HEK293 (cell line): ENCODE results near the gene PDCD4.

Experiments
- CTCF ChIP-seq: fragments of 450-650 bp; formaldehyde crosslinking; IDR thresholded peaks from 2 replicates; pipeline ENCODE4 v1.5.1; 2016; ENCODE audit warnings: missing biosample characterization, missing genetic modification characterization
- ELK4 ChIP-seq: IDR thresholded peaks from 2 replicates; pipeline ENCODE4 v1.6.1; 2011; ENCODE audit warnings: mild to moderate bottlenecking, low read depth, low read length, borderline replicate concordance
- MYNN ChIP-seq: fragments of 450-650 bp; formaldehyde crosslinking; IDR thresholded peaks from 2 replicates; pipeline ENCODE4 v1.5.1; 2016; ENCODE audit warnings: missing biosample characterization, missing genetic modification characterization, borderline replicate concordance
- REST ChIP-seq: fragments of 450-650 bp; formaldehyde crosslinking; IDR thresholded peaks from 2 replicates; pipeline ENCODE4 v1.5.1; 2016; ENCODE audit warnings: missing biosample characterization, missing genetic modification characterization
- ZNF266 ChIP-seq: fragments of 450-650 bp; formaldehyde crosslinking; IDR thresholded peaks from 2 replicates; pipeline ENCODE4 v1.5.1; 2016; ENCODE audit warnings: missing biosample characterization, missing genetic modification characterization, low read depth
- ZNF274 ChIP-seq, 2 experiments: fragments of 200-500 bp in 1 of 2; fragments of 450-650 bp in 1 of 2; sonication (Bioruptor generic) in 1 of 2; formaldehyde crosslinking in 1 of 2; IDR thresholded peaks; 2 replicates each; pipeline versions ENCODE4 v1.5.1 to v1.6.1; 2014 to 2016; ENCODE audit warnings: borderline replicate concordance in 1 of 2, inconsistent platforms in 1 of 2, low read length in 1 of 2, missing biosample characterization in 1 of 2, missing genetic modification characterization in 1 of 2
- ZNF350 ChIP-seq: fragments of 450-650 bp; formaldehyde crosslinking; IDR thresholded peaks from 2 replicates; pipeline ENCODE4 v1.5.0; 2017; ENCODE audit warnings: missing biosample characterization, mild to moderate bottlenecking, missing genetic modification characterization
- ZNF830 ChIP-seq: fragments of 450-650 bp; IDR thresholded peaks from 2 replicates; pipeline ENCODE4 v1.5.0; 2018; ENCODE audit warnings: missing biosample characterization, missing genetic modification characterization, low read depth, mild to moderate bottlenecking, moderate library complexity
- TF ChIP-seq, protein P1 (sequence below): fragments of 450-650 bp; formaldehyde crosslinking; IDR thresholded peaks from 2 replicates; pipeline ENCODE4 v1.5.1; 2016; ENCODE audit warnings: missing biosample characterization, missing genetic modification characterization
- TF ChIP-seq, protein P2 (sequence below): fragments of 450-650 bp; formaldehyde crosslinking; IDR thresholded peaks from 2 replicates; pipeline ENCODE4; 2016; ENCODE audit warnings: missing biosample characterization, missing genetic modification characterization
- TF ChIP-seq, protein P3 (sequence below): fragments of 450-650 bp; formaldehyde crosslinking; IDR thresholded peaks from 2 replicates; pipeline ENCODE4 v1.5.1; 2016; ENCODE audit warnings: missing biosample characterization, missing genetic modification characterization, borderline replicate concordance

GRCh38 chr10:110883924-110884323 lies 12.2 kb downstream of the PDCD4 start:
- TF ChIP-seq REST (tag by site-specific recombination) (peak; percentile 24; the same call in 1 of the 2 replicates), ZNF266 (tag by site-specific recombination) (no peak), ZNF830 (tag by site-specific recombination) (no peak), ZNF350 (tag by site-specific recombination) (no peak), ZNF274 (IDR thresholded peaks at IDR 0.05; ENCODE audit: low read length) (no peak), ZNF274 (tag by site-specific recombination; IDR thresholded peaks at IDR 0.05; ENCODE audit: borderline replicate concordance) (no peak), ELK4 (no peak), CTCF (no peak), MYNN (tag by site-specific recombination) (no peak)
- TF ChIP-seq, protein P1, sequence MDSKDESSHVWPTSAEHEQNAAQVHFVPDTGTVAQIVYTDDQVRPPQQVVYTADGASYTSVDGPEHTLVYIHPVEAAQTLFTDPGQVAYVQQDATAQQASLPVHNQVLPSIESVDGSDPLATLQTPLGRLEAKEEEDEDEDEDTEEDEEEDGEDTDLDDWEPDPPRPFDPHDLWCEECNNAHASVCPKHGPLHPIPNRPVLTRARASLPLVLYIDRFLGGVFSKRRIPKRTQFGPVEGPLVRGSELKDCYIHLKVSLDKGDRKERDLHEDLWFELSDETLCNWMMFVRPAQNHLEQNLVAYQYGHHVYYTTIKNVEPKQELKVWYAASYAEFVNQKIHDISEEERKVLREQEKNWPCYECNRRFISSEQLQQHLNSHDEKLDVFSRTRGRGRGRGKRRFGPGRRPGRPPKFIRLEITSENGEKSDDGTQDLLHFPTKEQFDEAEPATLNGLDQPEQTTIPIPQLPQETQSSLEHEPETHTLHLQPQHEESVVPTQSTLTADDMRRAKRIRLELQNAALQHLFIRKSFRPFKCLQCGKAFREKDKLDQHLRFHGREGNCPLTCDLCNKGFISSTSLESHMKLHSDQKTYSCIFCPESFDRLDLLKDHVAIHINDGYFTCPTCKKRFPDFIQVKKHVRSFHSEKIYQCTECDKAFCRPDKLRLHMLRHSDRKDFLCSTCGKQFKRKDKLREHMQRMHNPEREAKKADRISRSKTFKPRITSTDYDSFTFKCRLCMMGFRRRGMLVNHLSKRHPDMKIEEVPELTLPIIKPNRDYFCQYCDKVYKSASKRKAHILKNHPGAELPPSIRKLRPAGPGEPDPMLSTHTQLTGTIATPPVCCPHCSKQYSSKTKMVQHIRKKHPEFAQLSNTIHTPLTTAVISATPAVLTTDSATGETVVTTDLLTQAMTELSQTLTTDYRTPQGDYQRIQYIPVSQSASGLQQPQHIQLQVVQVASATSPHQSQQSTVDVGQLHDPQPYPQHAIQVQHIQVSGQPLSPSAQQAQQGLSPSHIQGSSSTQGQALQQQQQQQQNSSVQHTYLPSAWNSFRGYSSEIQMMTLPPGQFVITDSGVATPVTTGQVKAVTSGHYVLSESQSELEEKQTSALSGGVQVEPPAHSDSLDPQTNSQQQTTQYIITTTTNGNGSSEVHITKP (tag by site-specific recombination) = no peak
- TF ChIP-seq, protein P2, sequence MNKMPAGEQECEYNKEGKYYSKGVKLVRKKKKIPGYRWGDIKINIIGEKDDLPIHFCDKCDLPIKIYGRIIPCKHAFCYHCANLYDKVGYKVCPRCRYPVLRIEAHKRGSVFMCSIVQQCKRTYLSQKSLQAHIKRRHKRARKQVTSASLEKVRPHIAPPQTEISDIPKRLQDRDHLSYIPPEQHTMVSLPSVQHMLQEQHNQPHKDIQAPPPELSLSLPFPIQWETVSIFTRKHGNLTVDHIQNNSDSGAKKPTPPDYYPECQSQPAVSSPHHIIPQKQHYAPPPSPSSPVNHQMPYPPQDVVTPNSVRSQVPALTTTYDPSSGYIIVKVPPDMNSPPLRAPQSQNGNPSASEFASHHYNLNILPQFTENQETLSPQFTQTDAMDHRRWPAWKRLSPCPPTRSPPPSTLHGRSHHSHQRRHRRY (tag by site-specific recombination) = no peak
- TF ChIP-seq, protein P3, sequence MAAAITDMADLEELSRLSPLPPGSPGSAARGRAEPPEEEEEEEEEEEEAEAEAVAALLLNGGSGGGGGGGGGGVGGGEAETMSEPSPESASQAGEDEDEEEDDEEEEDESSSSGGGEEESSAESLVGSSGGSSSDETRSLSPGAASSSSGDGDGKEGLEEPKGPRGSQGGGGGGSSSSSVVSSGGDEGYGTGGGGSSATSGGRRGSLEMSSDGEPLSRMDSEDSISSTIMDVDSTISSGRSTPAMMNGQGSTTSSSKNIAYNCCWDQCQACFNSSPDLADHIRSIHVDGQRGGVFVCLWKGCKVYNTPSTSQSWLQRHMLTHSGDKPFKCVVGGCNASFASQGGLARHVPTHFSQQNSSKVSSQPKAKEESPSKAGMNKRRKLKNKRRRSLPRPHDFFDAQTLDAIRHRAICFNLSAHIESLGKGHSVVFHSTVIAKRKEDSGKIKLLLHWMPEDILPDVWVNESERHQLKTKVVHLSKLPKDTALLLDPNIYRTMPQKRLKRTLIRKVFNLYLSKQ = no peak
